Measurements from ENCODE around the gene CHN1.

Gene CHN1

DNA sequence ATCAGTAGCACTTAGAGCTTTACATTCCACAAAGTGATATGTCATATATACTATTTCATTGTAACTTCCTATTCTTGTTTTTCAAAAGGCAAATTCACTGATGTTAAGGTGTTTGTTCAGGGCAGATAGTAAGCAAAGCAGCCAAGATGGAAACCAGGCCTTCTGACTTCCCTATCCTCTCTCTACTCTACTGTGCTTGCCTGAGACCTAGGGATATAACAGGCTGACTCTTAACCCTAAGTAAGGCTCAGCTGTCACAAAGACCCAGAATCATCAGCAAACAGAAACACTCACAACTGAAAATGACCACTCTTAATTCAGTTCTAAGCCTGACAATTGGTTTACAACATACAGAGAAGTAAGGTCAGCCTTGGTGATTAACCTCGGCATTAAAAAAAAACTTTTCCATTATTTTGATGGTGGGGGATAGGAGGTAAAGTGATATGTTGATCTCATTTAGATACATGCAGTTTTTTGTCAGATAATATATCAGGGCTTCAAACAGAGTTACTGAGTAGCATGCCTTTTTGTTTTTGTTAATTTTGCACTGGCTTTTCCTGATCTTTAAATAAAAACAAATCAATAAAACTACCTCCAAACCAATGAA, 145.5 kb downstream of the CHN1 start:
- no peak for DNase-seq

DNA sequence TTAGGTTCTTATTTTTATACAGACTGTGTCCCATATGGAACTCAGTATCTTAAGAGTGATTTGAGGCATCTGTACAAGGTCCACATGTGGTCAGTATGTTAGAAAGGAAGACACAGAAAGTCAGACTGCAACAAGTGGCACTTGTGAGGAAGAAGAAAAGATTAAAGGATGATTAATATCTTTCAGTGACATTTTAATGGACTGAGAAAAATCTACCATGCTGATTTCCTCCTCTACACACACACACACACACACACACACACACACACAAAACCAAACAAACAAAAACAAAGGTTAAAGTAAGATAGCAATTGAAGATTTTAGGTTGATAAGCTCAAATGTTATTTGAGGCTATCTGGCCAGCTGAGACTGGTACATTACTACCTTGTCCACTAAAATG, 146.4 kb downstream of the CHN1 start:
- DNase-seq: no peak

DNA sequence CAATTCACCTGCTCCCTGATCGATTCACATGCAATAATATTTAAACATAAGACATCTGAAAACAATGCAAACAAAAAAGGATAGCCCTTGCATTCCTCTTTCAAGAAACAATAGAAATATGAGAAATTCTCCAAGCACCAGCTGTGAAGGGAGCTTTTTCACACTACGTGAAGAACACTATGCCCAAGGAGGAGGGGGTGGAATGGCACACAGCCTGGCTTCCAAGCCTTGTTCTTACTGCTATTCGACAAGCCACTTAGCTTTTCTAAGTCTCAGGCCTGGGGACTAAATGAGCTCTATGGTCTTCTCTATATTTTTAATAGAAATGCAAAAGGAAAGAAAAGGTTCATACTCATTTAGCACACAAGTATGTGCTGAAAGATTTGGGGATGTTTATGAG, 148.7 kb downstream of the CHN1 start:
- no peak for DNase-seq

DNA sequence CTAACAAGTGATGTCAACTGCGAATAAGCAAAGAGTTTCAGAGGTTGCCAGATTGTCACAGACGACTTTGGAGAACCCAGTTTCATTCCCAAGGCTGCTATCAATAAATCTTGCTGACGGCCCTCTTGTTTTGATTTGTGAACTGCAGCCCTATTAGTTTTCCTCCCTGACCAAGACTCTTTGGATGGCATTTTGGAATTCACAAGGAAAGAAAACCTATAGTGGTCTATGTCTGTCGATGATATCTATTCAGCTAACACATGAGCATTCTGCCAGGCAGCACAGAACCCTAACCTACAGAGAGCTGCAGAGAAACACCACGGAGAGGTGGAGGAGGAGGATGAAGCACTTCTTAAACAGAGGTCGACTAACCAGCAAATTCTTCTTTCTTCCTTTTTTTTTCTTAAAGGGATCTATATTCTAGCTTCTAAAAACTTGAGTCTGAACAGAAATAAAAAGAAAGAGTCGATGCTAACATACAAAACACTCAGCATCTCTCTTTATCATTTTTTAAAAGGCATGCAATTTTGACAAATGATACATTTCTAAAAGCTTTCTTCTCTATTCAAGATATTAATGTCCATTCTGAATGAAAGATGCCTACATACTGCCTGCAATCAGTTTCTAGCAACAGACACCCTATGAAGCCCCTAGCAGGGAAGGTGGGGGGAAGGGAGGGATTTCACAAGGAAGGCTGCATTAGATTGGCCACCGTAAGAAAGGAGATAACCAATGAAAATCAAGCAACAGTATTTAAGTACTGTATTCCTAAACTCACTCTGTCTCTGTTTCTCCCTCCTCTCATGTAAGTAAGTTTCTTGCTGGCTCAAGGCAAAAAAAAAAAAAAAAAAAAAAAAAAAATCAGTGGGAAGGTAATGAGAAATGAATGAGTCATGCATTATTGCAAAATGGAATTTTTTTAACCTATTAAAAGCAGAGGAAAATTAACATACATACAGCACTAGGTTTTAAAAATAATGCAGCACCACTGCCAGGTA, 157.9 kb downstream of the CHN1 start:
- DNase-seq: no peak

DNA sequence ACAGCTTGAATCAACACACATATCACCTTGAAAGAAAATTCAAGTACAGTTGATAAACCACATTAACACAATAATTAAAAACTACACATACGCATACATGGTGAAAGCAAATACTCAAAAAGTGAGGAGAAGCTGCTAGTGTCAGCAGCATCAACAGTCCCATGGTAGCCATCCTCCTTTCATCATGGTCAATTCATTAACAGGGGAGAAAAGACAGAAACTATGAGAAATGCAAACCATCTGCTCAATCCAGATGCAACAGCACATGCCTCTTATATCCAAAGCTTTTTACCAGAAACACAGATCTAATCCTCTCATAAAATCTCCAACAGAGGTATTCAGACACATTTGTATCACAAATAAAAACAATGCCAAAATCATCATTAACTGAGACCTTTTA, 159.0 kb downstream of the CHN1 start:
- no peak for DNase-seq

DNA sequence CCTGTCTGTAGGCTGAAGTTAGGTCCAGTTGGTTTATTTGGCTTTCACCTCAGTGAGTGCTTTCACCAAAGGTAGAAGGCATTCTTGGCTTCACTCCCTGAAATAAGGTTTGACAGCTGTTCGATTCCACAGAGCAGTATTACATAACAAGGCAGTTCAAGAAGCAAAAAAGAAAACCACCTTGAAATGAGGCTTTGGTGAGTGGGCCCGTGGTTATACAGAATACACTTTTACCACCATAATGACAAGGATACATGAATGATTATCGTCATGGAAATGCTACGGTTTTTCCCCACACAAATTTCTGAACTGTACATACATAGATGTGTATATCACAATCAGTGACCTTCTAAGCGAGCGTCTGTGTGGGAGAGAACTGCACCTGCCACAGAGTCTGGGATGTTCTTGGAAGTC, 160.9 kb downstream of the CHN1 start:
- no peak for DNase-seq

DNA sequence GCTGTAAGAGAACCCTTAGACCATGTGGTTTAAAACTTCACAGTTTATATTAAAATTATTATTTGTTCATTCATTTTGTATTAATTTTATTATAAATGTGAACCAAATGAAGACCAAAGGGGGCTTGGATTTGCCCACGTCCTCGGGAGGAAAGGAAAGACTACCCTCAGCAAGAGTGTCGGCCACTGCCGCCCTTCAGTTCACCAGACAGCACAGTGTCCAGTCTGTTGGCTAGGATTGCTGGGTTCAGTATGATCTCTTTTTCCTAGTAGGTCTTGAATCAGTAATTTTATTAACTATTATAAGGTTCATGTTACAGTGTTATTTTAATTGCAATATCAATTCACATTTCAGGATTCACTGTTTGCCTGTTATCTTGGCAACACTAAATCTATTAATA, 162.7 kb downstream of the CHN1 start:
- no peak for DNase-seq

DNA sequence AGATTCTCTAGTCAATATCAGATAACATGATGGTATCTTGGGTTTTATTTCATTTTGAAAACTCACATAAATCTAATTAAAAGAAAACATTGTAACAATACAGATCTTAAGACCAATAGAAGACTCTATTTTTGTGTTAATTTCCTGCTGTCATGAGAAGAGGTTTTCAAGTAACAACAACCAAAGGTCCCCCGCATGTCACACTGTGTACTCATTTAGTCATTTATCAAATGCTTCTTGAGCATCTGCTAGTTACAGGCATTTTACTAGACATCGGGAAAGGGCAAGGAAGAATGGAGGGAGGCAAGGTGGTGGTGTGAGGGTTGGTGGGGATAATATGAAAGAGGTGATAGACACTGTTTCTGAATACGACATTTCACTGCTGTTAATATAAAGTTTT, 163.2 kb downstream of the CHN1 start:
- DNase-seq: no peak

DNA sequence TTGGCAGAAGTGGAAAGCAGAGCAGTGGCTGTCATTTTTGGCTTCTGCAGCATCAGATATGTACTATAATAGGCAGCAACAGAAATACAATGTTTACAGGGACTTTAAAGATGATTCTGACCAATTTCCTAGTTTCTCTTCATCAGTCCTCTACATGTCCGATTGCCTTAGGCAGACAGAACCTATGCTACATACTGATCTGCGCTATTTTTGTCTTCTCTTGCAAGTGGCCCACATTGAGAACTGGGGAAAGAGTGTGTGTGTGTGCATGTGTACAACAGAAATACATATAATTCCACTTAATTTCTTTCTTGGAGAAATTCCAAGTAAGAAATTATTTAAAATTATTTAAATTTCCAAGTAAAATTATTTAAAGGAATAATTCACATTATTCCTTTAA, 163.8 kb downstream of the CHN1 start:
- DNase-seq: no peak

DNA sequence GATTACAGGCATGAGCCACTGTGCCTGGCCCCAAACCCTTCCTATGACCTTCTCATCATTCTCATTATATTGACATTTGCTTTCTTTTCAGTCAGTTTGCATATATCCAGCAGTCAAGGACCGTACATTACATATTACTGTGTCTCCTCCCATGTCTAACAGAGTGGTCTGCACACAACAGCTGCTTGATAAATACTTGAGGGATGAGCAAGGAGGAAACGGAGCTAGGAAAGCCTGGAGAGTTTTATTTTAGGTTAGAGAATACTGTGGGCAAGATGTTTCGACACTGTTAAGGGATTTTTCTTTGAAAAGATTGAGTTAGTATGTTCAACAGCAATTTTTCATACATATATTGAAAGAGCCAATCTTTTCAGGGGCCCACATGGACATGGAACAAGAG, 164.7 kb downstream of the CHN1 start:
- no peak for DNase-seq

DNA sequence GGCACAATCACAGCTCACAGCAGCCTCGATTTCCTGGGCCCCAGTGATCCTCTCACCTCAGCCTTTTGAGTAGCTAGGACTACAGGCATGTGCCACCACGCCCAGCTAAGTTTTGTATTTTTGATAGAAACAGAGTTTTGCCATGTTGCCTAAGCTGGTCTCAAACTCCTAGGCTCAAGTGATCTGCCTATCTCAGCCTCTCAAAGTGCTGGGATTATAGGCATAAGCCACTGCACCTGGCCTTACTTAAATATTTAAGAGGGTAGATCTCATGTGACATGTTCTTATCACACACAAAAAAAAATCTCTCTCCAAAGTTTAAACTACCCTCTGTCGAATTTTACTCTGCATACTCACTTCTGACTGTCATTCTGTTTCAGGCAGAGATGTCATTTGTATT, 165.5 kb downstream of the CHN1 start:
- DNase-seq: no peak

DNA sequence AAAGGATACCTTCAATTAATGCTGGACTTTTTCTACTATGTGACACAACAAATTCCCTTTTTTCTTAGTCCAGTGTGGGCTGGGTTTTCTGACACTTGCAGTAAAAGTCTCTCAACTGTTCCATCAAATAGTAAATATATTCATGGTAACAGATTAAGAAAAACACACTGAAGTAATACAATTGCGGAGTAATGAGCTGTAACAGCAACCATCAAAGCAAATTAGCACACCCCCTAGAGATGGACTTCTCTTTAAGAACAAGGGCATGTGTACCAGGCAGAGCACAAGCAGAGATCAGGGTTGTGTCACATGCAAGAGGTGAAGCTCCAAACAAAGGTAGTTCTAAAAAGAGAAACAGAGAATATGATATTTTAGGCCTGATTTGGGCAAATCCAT, 168.2 kb downstream of the CHN1 start:
- no peak for DNase-seq

DNA sequence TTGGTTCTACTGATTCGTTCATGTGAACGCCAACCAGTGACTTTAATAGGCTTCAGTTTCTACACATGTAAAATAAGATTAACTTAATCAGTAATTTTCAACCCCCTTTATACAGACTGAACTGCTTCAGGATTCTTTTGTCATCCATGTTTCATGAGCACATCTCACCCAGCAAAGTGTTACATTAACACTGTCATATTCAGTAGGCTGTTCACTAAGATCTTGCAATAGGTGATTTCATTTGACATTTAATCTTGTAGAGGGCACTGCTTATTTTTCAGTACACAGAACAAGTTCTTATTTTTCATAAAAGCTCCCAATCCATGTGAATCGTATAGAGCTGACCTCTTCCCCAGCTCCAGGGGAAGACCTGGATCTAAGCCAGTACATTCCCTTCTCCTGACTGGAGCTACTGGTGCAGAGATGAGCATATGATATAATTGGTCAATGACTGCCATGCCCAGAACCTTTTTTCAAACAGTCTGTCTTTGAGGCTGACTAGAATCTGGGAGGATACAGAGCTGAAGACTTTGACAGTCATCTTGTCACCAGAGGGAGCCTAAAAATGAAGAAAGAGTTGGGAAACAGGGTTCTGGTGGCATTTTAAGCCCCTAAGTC, 168.7 kb downstream of the CHN1 start:
- no peak for DNase-seq

DNA sequence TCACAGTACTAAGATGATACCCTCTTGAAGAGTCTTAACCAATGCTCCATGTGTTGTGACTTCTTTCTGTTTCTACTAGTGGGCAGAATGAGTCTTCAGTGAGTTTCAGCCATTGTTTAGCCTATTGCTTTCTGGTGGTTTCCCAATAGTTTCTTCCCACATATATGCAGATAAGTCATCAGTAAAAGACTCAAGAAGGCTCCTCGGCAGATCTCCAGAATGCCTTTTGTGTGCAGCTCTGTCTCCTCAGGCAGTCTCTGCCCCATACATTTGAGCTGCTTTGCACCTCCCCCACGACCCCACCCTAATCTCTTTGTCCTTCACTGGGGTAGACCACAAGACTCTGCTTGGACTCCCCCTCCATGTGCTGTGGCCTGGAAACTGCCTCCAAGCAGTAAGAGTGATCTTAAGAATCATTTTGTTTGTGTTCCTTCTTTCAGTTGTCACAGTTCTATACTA, 169.4 kb downstream of the CHN1 start:
- no peak for DNase-seq

DNA sequence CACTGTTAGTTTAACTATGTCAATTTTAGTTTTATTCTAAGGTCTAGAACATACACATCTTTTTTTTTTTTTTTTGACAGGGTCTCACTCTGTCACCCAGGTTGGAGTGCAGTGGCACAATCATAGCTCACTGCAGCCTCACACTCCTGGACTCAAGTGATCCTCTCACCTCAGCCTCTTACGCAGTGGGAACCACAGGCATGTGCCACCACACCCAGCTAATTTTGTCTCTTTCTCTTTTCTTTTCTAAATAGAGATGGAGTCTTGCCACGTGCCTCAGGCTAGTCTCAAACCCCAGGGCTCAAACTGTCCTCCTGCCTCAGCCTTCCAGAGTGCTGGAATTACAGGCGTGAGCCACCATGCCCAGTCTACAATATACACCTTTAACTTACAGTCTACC, 171.4 kb downstream of the CHN1 start:
- no peak for DNase-seq

DNA sequence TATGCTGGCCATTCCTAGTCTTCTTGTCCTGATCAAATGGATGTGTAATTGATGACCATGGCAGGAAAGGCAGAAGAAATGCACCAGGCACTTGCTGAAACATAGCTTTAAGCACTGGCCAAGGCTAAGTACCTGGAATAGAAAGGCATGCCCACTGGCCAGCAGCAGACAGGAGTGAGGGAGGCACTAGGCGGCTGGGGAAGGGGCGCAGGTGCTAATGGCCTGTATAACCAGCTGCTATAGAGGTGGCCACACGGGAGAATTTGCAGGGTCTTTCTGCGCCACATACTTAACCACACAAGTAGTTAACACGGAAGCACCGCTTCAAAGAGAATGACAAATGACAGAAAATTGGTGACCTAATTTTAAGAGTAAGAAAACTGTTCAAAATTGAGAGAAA, 174.6 kb downstream of the CHN1 start:
- no peak for DNase-seq

DNA sequence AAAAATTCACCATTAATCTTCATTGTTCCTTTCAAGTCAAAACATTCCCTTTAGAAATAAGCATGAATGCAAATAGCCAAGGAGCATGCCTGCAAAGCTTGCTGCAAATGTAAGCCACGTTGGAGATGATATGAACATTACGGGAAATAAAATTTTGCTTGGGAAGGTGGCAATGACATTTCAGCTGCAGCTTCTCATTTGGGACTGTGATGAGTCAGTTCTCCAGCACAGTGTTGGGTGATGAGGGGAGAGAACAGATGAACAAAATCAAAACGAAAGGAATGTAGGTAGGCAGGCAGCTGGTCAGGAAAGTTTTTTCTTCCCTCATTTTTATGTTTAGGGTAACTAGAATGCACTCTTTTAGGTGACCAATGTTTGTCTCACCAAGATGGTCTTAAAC, 175.6 kb downstream of the CHN1 start:
- DNase-seq: no peak

DNA sequence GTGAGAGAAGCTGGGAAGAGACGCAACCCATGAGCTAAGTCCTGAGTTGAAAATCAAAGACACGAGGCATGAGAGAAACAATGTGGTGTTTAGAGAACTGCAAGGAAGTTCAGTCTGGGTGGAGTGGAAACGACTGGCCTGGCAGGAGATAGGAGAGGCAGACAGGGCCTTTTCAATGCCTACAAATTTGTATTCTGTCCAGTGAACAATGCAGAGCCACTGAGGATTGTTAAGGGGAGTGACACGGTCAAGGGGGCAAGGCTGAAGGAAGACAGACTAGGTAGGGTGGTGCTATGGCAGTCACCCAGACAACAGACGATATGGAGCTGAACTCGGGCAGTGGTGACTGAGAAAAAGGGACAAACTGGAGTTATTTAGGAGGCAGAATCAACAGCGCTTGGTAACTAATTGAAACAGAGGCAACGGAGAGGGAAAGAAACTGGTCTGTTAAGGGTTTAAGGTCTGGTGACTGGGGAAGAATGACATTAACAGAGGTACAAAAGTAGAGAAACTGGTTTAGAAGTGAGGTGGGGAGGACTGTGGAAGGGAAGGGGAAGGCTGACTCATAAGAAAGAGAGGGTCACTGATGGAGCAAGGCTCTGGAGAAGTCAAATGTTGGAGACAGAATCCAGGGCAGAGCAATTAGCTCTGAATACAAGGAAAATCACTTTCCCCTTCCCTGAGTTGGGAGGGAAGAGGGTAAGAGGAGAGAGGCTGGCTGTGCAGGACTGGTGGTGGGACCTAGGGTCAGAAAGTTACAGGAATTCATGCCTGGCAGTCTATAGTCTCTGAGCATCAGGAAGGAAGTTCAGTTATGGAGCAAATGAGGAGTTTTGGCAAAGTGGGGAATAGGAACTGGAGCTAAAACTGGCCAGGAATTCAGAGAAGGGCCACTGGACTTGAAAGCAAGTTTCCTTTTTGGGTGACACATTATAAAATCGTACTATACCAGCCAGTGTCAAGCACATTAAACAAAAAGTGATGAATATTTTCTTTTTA, 177.5 kb downstream of the CHN1 start:
- DNase-seq: no peak

DNA sequence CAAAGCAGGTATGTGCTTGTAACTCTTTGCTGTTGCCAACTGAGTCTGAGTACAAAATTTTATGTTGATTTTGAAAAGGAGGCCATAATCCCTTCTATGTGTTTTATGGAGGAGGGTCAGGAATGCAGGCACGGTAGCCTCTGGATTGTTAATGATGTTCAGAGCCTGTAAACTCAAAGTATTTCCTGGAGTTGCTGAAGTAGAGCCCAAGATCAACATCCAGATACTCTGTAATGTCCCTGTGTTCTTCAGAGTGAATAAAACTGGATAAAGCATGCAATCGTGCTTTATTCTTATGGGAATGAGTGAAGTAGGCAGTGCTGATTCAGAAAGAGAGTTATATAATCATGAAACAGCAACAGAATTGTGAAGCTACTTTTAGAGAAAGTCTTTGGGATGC, 179.1 kb downstream of the CHN1 start:
- no peak for DNase-seq

DNA sequence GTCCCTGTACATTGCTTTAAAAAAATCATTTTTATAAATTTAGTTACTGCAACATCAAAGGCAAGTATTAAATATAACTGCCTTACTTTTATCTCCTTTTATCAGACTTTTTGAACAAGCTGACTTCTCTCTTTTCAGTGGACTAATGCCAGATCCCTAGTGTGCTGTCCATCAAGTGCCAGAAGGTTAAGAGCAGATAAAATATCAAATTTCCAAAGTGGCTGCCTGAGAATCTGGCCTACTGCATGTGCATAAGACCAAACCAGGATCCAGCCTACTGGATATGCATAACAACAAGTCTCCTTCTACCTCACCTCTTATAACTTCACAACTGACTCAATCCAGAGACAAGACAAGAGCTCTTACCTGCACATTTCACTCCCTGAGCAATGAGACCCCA, 181.1 kb downstream of the CHN1 start:
- DNase-seq: no peak

DNA sequence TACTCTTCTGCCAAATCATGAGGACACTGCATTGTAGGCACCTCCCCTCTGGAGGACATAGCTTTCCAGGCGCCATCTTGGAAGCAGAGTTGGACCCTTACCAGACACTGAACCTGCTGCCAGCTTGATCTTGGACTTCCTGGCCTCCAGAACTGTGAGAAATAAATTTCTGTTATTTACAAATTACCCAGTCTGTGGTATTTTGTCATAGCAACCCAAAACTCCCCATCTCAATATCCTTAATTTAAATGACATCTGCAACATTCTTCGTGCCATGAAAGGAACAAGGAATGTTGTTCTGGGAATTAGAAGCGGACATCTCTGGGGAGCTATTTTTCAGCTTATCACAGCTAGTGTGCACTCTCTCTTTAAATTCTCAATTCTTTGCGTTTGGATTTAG, 183.6 kb downstream of the CHN1 start:
- no peak for DNase-seq

DNA sequence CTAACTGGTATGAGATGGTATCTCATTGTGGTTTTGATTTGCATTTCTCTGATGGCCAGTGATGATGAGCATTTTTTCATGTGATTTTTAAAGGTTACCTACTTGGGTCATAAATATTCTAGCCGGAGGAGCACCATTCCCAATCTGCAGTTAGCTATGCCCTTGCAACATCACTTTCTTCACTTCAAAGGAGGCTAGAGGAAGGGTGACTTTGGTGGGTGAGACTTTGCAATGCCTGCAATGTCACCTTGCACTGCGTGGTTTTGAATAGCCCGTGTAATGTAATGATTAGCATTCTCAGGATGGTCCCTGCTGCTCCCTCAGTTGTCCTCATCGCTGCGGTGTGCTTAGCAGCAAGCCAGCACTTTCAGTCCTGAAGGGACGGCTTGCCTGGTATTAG, 184.8 kb downstream of the CHN1 start:
- DNase-seq: no peak

DNA sequence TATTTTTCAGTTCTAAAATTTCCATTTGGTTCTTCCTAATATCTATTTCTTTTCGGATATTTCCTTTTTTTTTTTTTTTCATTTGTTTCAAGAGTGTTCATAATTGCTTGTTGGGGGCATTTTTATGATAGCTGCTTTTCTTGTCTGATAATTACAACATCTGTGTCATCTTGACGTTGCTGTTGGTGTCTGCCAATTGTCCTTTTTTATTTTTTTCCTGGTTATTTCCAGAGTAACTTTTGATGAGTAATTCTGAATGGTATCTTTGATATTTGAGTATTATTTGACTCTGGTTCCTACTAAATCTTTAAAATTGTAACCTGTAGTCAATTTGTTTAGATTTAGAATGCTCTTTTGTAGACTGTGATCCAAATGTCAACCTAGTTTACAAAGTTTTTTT, 189.7 kb downstream of the CHN1 start:
- no peak for DNase-seq
